ENCODE measurements around the gene SPATS2. TPM values are rescaled to one million over a fixed set of nuclear protein-coding genes. Genes with fewer than 3 reads are reported as not detected.

The SPATS2 gene
- polyA plus RNA-seq, 1 of the 3 experiments (the other 2 are of a cell fraction): 72.9 TPM

DNA sequence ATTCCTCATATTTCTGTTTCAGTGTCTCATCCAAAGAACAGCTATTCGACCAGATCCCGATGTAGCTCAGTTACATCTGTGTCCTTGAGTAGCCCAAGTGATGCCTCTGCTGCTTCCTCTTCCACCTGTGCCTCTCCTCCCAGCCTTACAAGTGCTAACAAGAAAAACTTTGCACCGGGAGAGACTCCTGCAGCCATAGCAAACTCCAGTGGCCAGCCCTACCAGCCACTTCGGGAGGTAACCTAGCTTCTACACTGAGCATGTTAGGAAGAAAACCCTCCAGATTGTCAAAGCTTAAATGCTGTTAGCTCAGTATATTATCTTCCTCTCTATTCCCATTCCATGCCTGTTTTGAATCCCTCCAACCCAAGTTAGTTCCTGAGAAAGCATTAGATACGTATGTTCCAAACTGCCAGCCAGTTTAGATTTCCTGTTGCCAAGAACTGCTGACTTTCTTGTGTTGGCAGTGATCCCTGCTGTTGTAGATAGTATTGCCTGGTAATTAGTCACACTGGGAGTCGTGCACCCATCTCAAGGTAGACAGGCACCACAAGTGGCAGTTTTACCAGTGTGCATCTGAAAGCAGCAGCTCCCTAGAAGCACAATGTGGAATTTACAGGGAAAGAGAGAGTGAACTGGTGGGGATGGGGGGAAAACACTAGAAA lies 157.5 kb downstream of the SPATS2 start:
- ChIA-PET POLR2A (no interaction called here), CTCF (interaction anchor here (1.1 to 26.5 kb wide), 6 partner anchors 11 to 193 kb away, joined by 3 to 617 read pairs (median 8); partner anchors contain the start of genes DNAJC22 and SPATS2)
- Histone ChIP-seq H3K4me1 (ENCODE audit: control insufficient read depth in 1 of 2, insufficient read depth in 2 of 2, low read depth in 1 of 2, low read length in 1 of 2) (peaks cover 0 to 3% of the 10 kb centered on the region in 2 experiments; a peak in 1 of 4 replicates), H3K9ac (no peak overlapping the region), H4K20me1 (ENCODE audit: insufficient read depth) (no peaks in the 10 kb centered on the region), H3K9me2 (no peaks in the 10 kb centered on the region), H3K9me3 (no peaks in the 10 kb centered on the region), H3K4me3 (ENCODE audit: low read depth in 2 of 2, low read length in 1 of 2) (no peak overlapping the region), H3K27me3 (ENCODE audit: insufficient read depth) (no peaks in the 10 kb centered on the region), H3F3A (replicated peaks; ENCODE audit: insufficient read depth) (peaks cover 10% of the 10 kb centered on the region), H3K4me2 (no peak overlapping the region), H2AFZ (ENCODE audit: low read depth) (no peak overlapping the region), H3K36me3 (replicated peaks in 1 of 2; ENCODE audit: control insufficient read depth in 1 of 2, insufficient read depth in 2 of 2, low read length in 1 of 2) (peaks cover 65 to 82% of the 10 kb centered on the region in 2 experiments), H3K27ac (ENCODE audit: low read depth in 2 of 2, low read length in 1 of 2) (no peak overlapping the region), H3K79me2 (ENCODE audit: insufficient read depth) (peaks cover 3% of the 10 kb centered on the region; the same call in 1 of the 2 replicates)
- DNase-seq: no peak
- TF ChIP-seq RAD21 (IDR thresholded peaks at IDR 0.05; ENCODE audit: low read length) (no peak), CHD2 (IDR thresholded peaks at IDR 0.05; ENCODE audit: low read length, partially characterized antibody) (no peak), EZH2phosphoT487 (IDR thresholded peaks at IDR 0.05; ENCODE audit: borderline replicate concordance, low read depth) (no peak), TEAD4 (IDR thresholded peaks at IDR 0.05; ENCODE audit: borderline replicate concordance, insufficient read depth) (no peak), YY1 (IDR thresholded peaks at IDR 0.05; ENCODE audit: low read depth) (no peak), ELF1 (IDR thresholded peaks at IDR 0.05) (no peak), EP300 (IDR thresholded peaks at IDR 0.05; ENCODE audit: borderline replicate concordance in 1 of 2, low read depth in 1 of 2, low read length in 1 of 2) (no peak)
- TF ChIP-seq, protein P1, sequence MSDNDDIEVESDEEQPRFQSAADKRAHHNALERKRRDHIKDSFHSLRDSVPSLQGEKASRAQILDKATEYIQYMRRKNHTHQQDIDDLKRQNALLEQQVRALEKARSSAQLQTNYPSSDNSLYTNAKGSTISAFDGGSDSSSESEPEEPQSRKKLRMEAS (IDR thresholded peaks at IDR 0.05; ENCODE audit: low read depth): no peak
- TF ChIP-seq, protein P2, sequence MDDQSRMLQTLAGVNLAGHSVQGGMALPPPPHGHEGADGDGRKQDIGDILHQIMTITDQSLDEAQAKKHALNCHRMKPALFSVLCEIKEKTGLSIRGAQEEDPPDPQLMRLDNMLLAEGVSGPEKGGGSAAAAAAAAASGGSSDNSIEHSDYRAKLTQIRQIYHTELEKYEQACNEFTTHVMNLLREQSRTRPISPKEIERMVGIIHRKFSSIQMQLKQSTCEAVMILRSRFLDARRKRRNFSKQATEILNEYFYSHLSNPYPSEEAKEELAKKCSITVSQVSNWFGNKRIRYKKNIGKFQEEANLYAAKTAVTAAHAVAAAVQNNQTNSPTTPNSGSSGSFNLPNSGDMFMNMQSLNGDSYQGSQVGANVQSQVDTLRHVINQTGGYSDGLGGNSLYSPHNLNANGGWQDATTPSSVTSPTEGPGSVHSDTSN (IDR thresholded peaks at IDR 0.05): no peak
- TF ChIP-seq, protein P3, sequence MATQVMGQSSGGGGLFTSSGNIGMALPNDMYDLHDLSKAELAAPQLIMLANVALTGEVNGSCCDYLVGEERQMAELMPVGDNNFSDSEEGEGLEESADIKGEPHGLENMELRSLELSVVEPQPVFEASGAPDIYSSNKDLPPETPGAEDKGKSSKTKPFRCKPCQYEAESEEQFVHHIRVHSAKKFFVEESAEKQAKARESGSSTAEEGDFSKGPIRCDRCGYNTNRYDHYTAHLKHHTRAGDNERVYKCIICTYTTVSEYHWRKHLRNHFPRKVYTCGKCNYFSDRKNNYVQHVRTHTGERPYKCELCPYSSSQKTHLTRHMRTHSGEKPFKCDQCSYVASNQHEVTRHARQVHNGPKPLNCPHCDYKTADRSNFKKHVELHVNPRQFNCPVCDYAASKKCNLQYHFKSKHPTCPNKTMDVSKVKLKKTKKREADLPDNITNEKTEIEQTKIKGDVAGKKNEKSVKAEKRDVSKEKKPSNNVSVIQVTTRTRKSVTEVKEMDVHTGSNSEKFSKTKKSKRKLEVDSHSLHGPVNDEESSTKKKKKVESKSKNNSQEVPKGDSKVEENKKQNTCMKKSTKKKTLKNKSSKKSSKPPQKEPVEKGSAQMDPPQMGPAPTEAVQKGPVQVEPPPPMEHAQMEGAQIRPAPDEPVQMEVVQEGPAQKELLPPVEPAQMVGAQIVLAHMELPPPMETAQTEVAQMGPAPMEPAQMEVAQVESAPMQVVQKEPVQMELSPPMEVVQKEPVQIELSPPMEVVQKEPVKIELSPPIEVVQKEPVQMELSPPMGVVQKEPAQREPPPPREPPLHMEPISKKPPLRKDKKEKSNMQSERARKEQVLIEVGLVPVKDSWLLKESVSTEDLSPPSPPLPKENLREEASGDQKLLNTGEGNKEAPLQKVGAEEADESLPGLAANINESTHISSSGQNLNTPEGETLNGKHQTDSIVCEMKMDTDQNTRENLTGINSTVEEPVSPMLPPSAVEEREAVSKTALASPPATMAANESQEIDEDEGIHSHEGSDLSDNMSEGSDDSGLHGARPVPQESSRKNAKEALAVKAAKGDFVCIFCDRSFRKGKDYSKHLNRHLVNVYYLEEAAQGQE (IDR thresholded peaks at IDR 0.05; ENCODE audit: low read depth, low read length): no peak
- TF ChIP-seq, protein P4, sequence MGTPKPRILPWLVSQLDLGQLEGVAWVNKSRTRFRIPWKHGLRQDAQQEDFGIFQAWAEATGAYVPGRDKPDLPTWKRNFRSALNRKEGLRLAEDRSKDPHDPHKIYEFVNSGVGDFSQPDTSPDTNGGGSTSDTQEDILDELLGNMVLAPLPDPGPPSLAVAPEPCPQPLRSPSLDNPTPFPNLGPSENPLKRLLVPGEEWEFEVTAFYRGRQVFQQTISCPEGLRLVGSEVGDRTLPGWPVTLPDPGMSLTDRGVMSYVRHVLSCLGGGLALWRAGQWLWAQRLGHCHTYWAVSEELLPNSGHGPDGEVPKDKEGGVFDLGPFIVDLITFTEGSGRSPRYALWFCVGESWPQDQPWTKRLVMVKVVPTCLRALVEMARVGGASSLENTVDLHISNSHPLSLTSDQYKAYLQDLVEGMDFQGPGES (IDR thresholded peaks at IDR 0.05; ENCODE audit: low read depth, low read length): no peak
- WGBS (ENCODE audit: low lambda C conversion rate): 70% methylated on average over 6 of the region's 6 CpGs
